Stimulated activated CD8-positive, alpha-beta memory T cell treated with anti-CD3 and anti-CD28 coated beads, Interleukin-4, amount 100 ng/mL, for 24 hours (primary cell): Measurements from ENCODE around the gene SCUBE2.
"Not testable (repeated sequence)": the region's sequence is repeated elsewhere in the genome, so short reads cannot be mapped to it uniquely, and the experiment has no call there.

Experiments
- DNase-seq: peaks from one replicate; pipeline ENCODE4 v3.0.0-alpha.2; 2020; ENCODE audit warnings: low read depth

SCUBE2 gene

GRCh38 chr11:9104580-9104979 lies 13.2 kb upstream of the SCUBE2 start:
- DNase-seq, result no peak

- DNase-seq, result no peak
Observed at GRCh38 chr11:9103542-9104276, 12.3 kb upstream of the SCUBE2 start.

GRCh38 chr11:9099617-9100016 lies 8.2 kb upstream of the SCUBE2 start:
- no peak for DNase-seq

GRCh38 chr11:9098455-9098854 lies 7.1 kb upstream of the SCUBE2 start:
- not testable (repeated sequence) for DNase-seq

GRCh38 chr11:9097186-9097943 lies 6.0 kb upstream of the SCUBE2 start:
- not testable (repeated sequence) for DNase-seq

GRCh38 chr11:9096427-9096826 lies 5.0 kb upstream of the SCUBE2 start:
- no peak for DNase-seq

- no peak for DNase-seq
Observed at GRCh38 chr11:9095421-9095820, 4.0 kb upstream of the SCUBE2 start.

- no peak for DNase-seq
Observed at GRCh38 chr11:9094420-9094819, 3.0 kb upstream of the SCUBE2 start.

- no peak for DNase-seq
Observed at GRCh38 chr11:9092853-9093778, 1.7 kb upstream of the SCUBE2 start.

- DNase-seq, result no peak
Observed at GRCh38 chr11:9092072-9092471, 673 bp upstream of the SCUBE2 start.

GRCh38 chr11:9090488-9091043 lies 833 bp downstream of the SCUBE2 start:
- DNase-seq, result no peak

- DNase-seq, result no peak
Observed at GRCh38 chr11:9089636-9090035, 1.8 kb downstream of the SCUBE2 start.

GRCh38 chr11:9089061-9089460 lies 2.3 kb downstream of the SCUBE2 start:
- no peak for DNase-seq

- DNase-seq, result no peak
Observed at GRCh38 chr11:9082575-9082974, 8.8 kb downstream of the SCUBE2 start.

- DNase-seq, result no peak
Observed at GRCh38 chr11:9081153-9081552, 10.2 kb downstream of the SCUBE2 start.

GRCh38 chr11:9078113-9079086 lies 13.0 kb downstream of the SCUBE2 start:
- DNase-seq, result no peak

- no peak for DNase-seq
Observed at GRCh38 chr11:9077164-9077563, 14.2 kb downstream of the SCUBE2 start.

- DNase-seq, result no peak
Observed at GRCh38 chr11:9076661-9077060, 14.7 kb downstream of the SCUBE2 start.

GRCh38 chr11:9076046-9076445 lies 15.4 kb downstream of the SCUBE2 start:
- DNase-seq, result no peak

- DNase-seq, result no peak
Observed at GRCh38 chr11:9075556-9075955, 15.8 kb downstream of the SCUBE2 start.
